Mucosa of rectum (tissue), 2 donors: ENCODE measurements around the gene CTSH.
"Not testable (repeated sequence)": the region's sequence is repeated elsewhere in the genome, so short reads cannot be mapped to it uniquely, and the experiment has no call there.

Source experiments
- H3K27ac ChIP-seq, 2 donors: one replicate each; pipeline ENCODE4 v1.7.0; 2013; ENCODE audit warnings: inconsistent platforms in 2 of 2, low read depth in 2 of 2, low read length in 2 of 2
- H3K27me3 ChIP-seq, 2 donors: one replicate each; pipeline ENCODE4 v1.7.0; 2013; ENCODE audit warnings: low read length in 2 of 2; ENCODE audit not compliant: control insufficient read depth in 2 of 2, insufficient read depth in 2 of 2
- H3K36me3 ChIP-seq, 2 donors: one replicate each; pipeline ENCODE4 v1.7.0; 2013; ENCODE audit warnings: low read length in 2 of 2; ENCODE audit not compliant: control insufficient read depth in 2 of 2, insufficient read depth in 2 of 2
- H3K4me1 ChIP-seq, 2 donors: one replicate each; pipeline ENCODE4 v1.7.0; 2013; ENCODE audit warnings: low read length in 2 of 2, mild to moderate bottlenecking in 1 of 2; ENCODE audit not compliant: control insufficient read depth in 2 of 2, insufficient read depth in 2 of 2
- H3K4me3 ChIP-seq, 2 donors: one replicate each; pipeline ENCODE4 v1.7.0; 2013; ENCODE audit warnings: low read length in 2 of 2
- H3K9ac ChIP-seq, 2 donors: one replicate each; pipeline ENCODE4 v1.7.0; 2013; ENCODE audit warnings: low read length in 2 of 2, low read depth in 1 of 2, mild to moderate bottlenecking in 1 of 2
- H3K9me3 ChIP-seq, 2 donors: one replicate each; pipeline ENCODE4 v1.7.0; 2013; ENCODE audit warnings: low read length in 2 of 2; ENCODE audit not compliant: control insufficient read depth in 2 of 2
- donor health status: healthy.
- donor health status: Normal muscosa, but diverticular disease.

The CTSH gene

GRCh38 chr15:78930577-78931388 is 14.1 kb downstream of the CTSH start:
- H3K9me3 ChIP-seq, result no peaks in the 10 kb centered on the region
- no peak overlapping the region for H3K27ac ChIP-seq
- H3K27me3 ChIP-seq, result no peaks in the 10 kb centered on the region
- H3K4me1 ChIP-seq, result no peaks in the 10 kb centered on the region
- no peak overlapping the region for H3K9ac ChIP-seq
- peaks cover 10 to 22% of the 10 kb centered on the region in 2 donors for H3K36me3 ChIP-seq
- no peak overlapping the region for H3K4me3 ChIP-seq

- Histone ChIP-seq H3K27ac (no peak overlapping the region), H3K9ac (no peak overlapping the region), H3K4me1 (no peaks in the 10 kb centered on the region), H3K4me3 (no peak overlapping the region), H3K36me3 (peaks cover 15 to 27% of the 10 kb centered on the region in 2 donors), H3K9me3 (no peaks in the 10 kb centered on the region), H3K27me3 (no peaks in the 10 kb centered on the region)
Measured at GRCh38 chr15:78929536-78930264, 15.1 kb downstream of the CTSH start.

GRCh38 chr15:78928616-78929093 is 16.2 kb downstream of the CTSH start:
- Histone ChIP-seq H3K9ac (no peak overlapping the region), H3K27me3 (no peaks in the 10 kb centered on the region), H3K4me1 (no peaks in the 10 kb centered on the region), H3K36me3 (peaks cover 19 to 31% of the 10 kb centered on the region in 2 donors), H3K27ac (no peak overlapping the region), H3K4me3 (no peak overlapping the region), H3K9me3 (no peaks in the 10 kb centered on the region)

GRCh38 chr15:78928176-78928575 is 16.7 kb downstream of the CTSH start:
- H3K4me3 ChIP-seq, H3K9ac ChIP-seq, H3K27me3 ChIP-seq, H3K9me3 ChIP-seq, H3K27ac ChIP-seq, H3K4me1 ChIP-seq: not testable (repeated sequence)
- peaks cover 19 to 31% of the 10 kb centered on the region in 2 donors for H3K36me3 ChIP-seq

GRCh38 chr15:78927077-78927790 is 17.6 kb downstream of the CTSH start:
- H3K36me3 ChIP-seq, result peaks cover 19 to 36% of the 10 kb centered on the region in 2 donors
- H3K27ac ChIP-seq, result no peak overlapping the region
- no peaks in the 10 kb centered on the region for H3K27me3 ChIP-seq
- H3K9ac ChIP-seq, result no peak overlapping the region
- no peaks in the 10 kb centered on the region for H3K4me1 ChIP-seq
- no peak overlapping the region for H3K4me3 ChIP-seq
- no peaks in the 10 kb centered on the region for H3K9me3 ChIP-seq

- no peaks in the 10 kb centered on the region for H3K9me3 ChIP-seq
- H3K4me1 ChIP-seq, result no peaks in the 10 kb centered on the region
- H3K27ac ChIP-seq, result no peak overlapping the region
- peaks cover 27 to 46% of the 10 kb centered on the region in 2 donors for H3K36me3 ChIP-seq
- H3K27me3 ChIP-seq, result no peaks in the 10 kb centered on the region
- no peak overlapping the region for H3K4me3 ChIP-seq
- no peak overlapping the region for H3K9ac ChIP-seq
Measured at GRCh38 chr15:78925956-78926743, 18.7 kb downstream of the CTSH start.

- Histone ChIP-seq H3K27ac (no peak overlapping the region), H3K9ac (no peak overlapping the region), H3K36me3 (peaks cover 30 to 46% of the 10 kb centered on the region in 2 donors)
Measured at GRCh38 chr15:78925076-78925624, 19.7 kb downstream of the CTSH start.

GRCh38 chr15:78923480-78924360 is 21.1 kb downstream of the CTSH start:
- Histone ChIP-seq H3K27ac (no peak overlapping the region), H3K9ac (no peak overlapping the region), H3K27me3 (no peaks in the 10 kb centered on the region), H3K4me3 (no peak overlapping the region), H3K4me1 (no peaks in the 10 kb centered on the region), H3K36me3 (peaks cover 35 to 47% of the 10 kb centered on the region in 2 donors), H3K9me3 (no peaks in the 10 kb centered on the region)

More at GRCh38 chr15:78925076-78925624, 19.7 kb downstream of the CTSH start:
- H3K4me1 ChIP-seq, result no peaks in the 10 kb centered on the region
- H3K27me3 ChIP-seq, result no peaks in the 10 kb centered on the region
- H3K4me3 ChIP-seq, result no peak overlapping the region
- H3K9me3 ChIP-seq, result no peaks in the 10 kb centered on the region

- Histone ChIP-seq H3K9ac (no peak overlapping the region), H3K4me3 (no peak overlapping the region), H3K4me1 (no peaks in the 10 kb centered on the region), H3K27me3 (no peaks in the 10 kb centered on the region), H3K27ac (no peak overlapping the region), H3K36me3 (peaks cover 35 to 51% of the 10 kb centered on the region in 2 donors), H3K9me3 (no peaks in the 10 kb centered on the region)
Measured at GRCh38 chr15:78923015-78923414, 21.8 kb downstream of the CTSH start.
